GM18861 (cell line): ENCODE data around the gene NKD1.
"Not testable (repeated sequence)": the region's sequence is repeated elsewhere in the genome, so short reads cannot be mapped to it uniquely, and the experiment has no call there.

Experiments
- ATAC-seq: cut with Tn5 transposase; IDR thresholded peaks from one replicate; pipeline ENCODE4 v1.9.1; 2021; ENCODE audit not compliant: unreplicated experiment

Gene NKD1

DNA sequence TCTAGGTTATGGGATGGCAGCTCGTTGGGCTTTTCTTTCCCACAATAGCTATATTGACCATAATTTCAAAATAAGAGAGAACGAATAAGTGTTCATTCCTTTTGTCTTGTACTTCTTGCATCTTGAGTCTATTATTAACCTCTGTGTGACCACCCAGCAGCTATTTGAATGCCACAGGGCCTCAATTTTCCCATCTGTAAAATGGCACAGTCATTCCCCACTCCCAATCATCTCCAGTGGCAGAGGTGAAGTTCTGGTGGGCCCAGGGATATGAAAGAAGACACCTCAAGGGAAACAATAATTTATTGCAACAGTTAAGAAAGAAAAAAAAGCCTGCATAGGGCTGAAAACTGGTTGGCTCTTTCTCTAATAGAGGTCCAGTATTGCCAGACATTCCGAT, 28.6 kb upstream of the NKD1 start:
- ATAC-seq, result no peak

DNA sequence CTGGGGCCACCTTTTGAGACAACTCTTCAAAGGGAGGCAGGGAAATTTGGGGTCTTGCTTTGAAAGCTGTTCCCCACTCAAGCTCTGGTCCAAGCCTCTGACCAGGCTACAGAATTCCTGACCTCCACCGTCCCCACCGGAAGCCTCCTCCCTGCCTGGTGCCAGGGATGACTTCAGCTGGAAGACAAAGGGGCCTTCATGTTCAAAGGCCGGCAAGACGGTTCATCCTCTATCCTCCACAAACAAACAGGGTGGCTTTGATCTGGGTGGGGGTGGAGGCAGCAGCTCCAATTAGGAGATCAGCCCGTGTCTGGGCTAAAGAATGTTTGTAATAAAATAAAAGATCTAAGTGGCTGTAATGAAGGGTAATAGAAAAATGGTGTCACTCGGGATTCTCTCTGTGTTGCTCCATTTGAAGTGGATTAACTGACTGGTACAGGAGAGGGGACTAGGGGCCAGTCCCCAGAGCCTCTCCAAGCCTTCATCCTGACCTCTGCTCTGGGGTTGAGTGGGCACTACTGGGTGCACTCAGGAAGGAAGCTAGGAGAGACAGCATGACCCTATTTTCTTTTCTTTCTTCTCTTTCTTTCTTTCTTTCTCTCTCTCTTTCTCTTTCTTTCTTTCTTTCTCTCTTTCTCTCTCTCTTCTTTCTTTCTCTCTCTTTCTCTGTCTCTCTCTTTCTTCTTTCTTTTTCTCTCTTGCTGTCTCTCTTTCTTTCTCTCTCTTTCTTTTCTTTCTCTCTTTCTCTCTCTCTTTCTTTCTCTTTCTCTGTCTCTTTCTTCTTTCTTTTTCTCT, 27.5 kb upstream of the NKD1 start:
- no peak for ATAC-seq

DNA sequence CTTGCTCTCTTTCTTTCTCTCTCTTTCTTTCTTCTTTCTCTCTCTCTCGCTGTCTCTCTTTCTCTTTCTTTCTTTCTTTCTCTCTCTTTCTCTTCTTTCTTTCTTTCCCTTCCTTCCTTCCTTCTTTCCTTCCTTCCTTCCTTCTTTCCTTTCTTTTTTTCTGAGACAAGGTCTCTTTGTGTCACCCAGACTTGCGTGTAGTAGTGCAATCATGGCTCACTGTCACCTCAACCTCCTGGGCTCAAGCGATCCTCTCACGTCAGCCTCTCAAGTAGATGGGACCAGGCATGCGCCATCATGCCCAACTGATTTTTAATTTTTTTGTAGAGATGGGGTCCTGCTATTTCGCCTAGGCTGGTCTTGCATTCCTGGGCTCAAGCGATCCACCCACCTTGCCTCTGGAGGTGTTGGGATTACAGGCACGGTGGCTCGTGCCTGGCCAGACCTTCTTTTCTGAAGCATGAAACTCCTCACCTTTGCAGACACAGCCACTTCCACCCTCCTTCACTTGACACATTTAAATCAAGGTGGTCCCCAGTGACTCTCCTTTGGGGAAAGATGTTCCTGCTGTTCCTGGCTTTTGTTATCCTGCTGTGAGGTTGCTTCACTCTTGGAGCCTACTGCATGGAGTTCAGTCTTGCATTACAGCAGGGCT, 26.8 kb upstream of the NKD1 start:
- ATAC-seq, result no peak

DNA sequence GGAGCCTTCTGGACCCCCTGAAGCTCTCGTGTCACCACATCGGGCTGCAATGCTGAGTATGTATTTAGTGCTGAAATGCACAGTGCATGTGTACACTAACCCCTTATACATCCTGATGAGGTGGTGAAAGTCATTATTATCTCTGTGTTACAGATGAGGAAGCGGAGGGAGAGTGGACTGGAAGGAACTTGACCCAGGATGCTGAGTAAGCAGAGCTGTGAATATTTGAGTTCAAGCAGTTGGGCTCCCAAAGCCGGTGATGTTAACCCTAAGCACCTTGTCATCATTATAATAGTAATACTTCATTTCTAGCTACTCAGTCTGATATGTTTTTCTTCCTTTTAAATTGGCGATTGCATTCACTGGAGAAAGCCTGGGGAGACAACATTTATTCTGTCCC, 25.9 kb upstream of the NKD1 start:
- no peak for ATAC-seq

DNA sequence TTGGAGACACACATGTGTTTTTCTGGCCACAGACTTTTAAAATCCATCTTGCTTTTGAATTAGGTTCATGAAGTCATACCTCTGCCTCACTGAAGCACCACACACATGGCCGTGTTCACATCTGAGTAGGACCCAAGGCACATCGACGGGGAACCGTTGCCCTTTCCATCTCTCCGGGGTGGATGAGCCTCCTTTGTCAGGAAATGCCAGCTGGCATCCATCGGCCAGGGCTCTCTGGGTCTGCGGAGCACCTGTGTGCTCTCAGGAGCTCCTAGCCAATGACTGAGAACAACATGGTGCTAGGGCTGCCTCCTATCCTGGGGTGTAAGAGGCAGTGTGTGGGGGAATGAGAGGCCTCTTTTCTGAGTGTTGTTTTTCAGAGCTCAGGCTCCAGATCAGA, 24.5 kb upstream of the NKD1 start:
- ATAC-seq, result no peak

DNA sequence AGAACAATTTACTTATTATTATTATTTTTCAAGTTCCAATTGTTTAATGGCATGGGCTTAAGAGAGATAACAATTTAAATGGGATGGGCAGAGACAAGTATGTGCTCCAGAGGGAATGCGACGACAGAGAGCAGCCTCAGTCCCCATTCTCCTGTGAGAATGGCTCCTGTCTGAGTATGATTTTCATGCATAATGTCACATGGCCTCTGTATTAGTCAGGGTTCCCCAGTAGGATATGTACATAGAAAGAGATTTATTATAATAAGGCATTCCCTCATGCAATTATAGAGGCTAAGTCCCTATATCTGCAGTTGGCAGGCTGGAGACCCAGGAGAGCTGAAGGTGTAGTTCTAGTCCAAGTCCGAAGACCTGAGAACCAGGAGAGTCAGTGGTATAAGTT, 22.9 kb upstream of the NKD1 start:
- ATAC-seq, result no peak

DNA sequence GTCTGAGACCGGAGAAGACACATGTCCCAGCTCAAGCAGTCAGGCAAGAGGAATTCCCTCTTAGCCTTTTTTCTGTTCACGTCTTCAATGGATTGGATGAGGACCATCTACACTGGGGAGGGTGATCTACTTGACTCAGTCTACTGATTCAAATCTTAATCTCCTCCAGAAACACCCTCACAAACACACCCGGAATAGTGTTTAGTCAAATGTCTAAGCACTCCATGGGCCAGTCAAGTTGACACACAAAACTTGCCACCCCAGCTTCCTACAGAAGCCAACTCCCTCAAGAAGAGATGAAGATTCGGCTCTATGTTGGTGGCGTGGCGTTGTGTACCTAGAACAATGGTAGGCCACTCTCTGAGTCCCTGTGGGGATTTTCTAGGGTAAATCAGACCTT, 22.5 kb upstream of the NKD1 start:
- ATAC-seq, result no peak

DNA sequence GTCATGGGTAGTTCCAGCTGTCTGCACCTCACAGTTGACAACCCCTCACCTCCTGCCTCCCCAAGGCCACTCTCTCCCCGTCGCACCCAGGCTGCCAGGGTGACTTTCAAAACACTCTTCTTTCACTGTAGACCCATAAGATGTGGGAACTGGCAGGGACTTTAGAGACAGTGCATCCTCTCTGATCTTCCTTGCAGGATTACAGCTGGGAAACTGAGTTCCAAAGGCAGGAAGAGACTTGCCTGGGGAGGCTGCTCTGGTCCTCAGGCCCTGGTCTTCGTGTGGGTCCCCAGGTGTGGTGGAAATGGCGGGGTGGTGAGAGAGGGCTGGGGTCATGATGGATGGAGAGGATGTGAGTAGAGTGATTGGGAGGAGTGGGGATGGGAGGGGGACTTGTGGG, 21.9 kb upstream of the NKD1 start:
- ATAC-seq, result no peak

DNA sequence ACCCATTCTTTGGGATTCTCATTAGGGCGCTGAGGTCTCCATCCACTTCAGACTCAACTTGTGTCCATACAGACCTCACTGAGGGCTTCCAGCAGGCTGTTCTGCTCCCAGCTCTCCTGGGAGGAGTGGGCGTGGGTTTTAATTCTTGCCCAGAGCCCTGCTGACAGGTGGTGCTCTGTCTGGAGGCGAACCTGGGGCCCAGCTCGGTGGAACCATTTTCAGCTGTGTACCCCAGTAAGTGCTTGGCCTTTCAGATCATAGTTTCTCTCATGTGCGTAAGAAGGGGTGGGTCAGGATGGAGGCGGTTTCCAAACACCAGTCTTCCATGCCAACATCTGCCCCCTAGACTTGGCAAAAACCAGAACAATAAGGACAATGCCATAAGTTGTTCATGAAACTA, 21.4 kb upstream of the NKD1 start:
- ATAC-seq, result no peak

DNA sequence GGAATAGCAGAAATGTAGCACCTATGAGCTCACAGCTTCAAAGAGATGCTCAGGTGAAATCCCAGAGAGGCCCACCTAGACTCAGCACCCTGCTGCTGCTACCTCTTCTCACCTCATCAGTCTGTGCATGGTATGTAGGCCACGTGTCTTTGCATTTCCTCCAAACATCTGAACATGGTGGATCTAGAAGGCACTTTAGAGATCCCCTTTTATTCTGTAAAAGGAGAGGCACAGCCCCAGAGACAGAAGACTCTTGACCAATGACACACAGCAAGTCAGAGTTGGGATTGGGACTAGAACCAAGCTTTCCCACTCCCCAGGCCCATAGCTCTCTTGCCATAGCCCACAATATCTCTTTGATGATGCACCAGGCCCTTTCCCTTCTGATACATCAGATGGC, 19.4 kb upstream of the NKD1 start:
- no peak for ATAC-seq

DNA sequence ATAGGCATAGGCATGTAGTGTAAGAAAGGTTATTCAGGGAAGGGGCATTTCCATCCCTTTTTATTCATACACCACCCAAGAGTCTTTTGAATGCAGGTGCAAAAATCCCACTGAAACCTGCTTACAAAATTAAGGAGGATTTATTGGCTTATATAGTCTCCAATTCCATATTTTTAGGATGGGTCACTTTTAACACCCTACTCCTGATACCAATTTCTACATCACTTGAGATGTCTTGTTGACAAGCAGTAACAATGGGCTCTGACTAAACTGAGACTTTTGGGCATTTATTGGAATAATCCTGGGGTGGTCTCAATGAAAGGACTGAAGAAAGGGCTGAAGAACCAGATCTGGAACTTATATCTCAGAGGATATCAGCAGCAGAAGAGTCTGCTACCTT, 18.9 kb upstream of the NKD1 start:
- ATAC-seq, result no peak

DNA sequence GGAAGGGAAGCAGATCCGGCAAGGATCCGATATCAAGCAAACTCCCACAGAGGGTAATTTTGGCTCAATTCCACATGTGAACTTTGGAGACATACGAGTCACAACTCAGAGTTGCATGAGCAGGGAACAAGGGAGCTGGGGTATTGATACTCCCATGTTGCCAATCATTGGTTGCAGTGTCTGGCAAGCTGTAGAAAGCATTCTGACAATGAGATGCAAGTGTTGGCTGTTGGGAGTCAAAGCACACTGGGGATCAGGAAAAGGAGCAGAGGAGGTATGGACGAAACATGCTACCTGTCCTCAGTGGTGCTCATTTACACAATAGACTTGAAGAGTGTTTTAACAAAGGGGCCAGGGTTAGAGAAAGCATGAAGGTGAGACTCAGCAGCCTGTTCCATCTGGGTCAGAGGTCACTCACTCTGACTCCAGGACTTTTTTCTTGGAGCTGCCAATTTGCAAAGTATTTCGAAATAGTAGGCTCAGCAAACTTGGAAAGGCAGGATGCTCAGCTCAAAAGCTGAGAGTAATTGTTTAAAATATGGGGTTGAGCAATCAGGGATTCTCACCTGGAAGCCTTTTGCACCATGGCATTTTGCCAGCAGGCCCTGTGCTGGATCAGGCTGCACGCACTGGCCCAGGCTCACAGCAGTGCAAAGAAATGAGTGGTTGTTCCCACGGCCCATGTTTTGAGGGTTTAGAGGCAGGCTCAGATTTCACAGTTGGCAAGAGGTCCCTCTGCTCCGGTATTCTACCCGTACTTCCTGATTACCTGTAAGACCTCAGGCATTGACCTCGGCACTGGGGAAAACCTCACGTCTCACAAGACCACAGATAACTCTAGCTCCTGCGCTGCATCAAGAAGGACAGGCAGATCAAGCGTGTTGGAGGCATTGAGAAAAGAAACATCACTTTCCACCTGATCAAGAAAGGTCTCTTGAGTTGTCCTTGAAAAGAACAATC, 17.6 kb upstream of the NKD1 start:
- no peak for ATAC-seq

DNA sequence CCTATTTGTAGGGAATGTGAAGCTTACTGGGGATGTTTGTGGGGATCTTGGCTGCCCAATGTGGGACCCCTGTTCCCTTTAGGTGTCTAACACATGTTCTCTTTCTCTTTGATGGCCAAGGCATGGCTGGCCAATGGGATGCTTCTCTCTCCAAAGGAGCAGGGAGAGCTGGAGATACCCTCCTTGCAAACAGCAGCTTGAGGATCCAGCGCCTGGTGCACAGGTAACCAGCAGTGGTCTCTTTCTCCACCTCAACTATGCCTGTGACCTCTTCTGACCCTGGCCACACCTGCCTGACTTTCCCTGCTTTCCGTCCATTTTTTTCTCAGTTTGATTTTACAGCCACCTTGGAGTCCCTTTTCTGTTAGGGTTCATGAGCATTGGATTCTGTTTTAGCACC, 16.8 kb upstream of the NKD1 start:
- no peak for ATAC-seq

DNA sequence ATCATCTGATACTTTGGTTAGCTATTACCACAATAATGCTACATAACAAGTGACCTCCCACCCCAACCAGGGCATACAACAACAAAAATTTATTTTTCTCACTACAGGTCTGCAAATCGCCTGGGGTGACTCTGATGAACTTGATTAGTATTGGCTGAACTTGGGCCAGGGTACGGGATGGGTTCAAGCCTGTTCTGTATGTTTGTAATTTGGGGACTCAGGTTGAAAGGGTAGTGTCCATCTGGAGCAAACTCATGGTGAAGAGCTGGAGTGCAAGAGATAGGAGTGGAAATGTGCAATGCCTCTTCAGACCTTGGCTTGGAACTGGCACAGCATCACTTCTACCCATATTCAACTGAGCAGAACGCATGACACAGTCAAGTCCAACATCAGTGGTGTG, 16.3 kb upstream of the NKD1 start:
- no peak for ATAC-seq

DNA sequence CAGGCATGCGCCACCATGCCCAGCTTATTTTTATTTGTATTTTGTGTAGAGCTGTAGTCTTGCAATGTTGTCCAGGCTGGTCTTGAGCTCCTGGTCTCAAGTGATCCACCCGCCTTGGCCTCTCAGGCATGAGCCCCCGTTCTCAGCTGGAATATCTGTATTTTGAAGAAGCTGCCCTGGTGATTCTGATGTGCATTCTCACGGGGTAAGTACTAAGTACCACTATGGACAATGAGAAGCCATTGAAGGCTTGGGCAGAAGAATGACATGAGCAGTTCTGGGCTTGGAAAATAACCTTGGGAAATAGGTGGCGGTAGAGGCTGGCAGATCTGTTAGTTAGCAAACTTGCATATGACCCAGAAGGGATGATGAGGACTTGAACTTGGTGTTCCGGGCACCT, 15.6 kb upstream of the NKD1 start:
- ATAC-seq, result no peak

DNA sequence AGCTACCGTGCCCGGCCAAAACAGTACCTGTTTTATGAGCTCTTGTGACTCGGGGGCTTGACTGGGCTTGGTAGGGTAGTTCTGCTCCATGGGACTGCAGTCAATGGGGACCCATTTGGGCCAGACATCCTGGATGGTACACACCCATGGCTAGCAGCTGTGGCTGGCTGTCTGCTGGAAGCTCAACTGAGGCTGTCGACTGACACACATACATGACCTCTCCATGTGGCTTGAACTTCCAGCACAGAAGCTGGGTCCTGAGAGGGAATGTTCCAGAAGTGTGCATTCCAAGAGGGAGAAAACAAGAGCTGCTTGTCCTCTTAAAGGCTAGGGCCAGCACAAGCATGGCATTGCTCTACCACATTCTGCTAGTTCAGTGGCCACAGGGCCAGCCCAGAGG, 14.9 kb upstream of the NKD1 start:
- no peak for ATAC-seq

DNA sequence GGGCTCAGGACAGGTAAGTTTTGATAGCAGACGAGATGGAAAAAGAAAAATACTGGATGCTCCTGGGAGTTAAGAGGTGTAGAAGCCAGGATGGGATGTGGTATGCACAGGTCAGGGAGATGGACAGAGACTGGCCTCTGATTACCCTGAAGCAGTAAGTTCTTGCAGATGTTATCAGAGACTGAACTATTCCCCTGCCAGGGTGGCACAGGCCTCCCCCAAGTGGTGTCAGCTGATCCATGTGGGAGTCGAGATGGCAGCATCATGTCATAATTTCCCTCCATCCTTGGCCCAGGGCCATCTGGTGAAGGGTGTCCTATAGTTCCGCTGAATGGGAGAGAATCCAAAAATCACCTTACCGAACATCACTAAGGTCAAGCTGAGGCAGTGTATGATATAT, 14.1 kb upstream of the NKD1 start:
- no peak for ATAC-seq

DNA sequence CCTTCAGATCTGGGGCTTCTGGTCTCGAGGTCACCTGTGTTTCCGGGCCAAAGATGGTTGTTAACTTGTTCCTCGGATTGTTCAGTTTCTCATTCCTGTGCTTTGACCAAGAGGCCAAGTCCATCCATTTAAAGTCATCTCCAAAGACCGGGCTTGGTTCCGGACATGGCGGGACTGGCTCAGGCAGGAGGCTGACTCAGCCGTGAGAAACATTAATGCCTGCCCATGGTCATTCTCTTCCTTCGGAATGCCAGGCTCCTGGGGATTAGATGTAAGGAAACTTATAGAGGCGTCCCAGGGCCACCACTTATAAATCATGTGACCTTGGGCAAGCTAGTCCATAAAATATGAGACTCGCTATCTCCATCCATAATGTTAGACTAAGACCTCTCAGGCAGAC, 13.6 kb upstream of the NKD1 start:
- ATAC-seq, result no peak

DNA sequence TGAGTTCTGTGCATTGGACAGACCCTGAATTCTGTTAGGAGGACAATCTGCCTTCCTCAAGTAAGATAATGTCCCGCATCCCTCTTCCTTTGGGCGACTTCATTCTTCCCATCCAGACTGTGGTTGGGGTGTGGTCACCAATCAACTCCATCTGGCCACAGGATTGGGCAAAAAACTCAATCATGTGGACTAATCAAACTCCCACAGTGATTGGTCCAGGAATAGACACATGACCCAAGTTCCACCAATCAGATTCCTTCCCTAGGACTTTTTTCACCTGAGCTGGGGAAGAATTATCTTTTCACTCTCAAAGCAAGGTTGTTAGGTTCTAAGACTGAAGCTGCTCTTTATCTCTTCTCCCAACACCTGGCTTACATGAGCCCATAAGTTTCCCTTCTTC, 13.2 kb upstream of the NKD1 start:
- ATAC-seq, result no peak

DNA sequence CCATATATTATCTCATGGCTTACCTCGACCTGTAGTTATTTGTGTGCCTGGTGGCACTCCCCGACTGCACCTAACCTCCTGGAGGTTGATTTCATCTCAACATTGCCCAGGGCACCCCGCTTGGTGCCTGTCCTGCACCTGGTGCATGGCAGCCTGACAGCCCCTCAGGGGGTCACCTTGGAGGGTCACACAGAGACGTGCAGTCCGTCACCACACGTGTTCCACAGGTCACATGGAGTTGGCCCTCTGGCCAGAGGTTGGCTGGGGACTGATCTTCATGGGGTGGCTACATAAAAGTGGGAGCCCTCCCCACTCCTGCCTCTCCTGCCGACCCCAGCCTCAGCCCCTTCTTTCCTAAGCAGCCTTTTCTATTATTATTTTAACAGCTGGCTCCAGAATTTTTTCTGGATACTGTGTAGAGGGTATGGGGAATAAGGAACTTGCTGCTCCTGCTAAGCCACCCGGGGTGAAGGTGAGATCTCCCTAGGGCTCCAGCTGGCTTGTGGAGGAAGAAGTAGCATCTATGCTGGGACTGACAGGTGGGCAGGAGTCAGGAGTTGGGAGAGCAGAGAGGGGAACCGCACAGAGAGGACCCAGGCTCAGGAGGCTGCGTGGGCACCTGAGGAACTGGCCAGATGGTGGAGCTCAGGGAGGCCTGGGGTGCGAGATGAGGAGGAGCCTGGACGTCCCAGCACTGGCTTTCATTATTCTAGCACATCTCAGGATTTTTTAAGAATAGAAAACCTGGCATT, 12.5 kb upstream of the NKD1 start:
- ATAC-seq, result no peak

DNA sequence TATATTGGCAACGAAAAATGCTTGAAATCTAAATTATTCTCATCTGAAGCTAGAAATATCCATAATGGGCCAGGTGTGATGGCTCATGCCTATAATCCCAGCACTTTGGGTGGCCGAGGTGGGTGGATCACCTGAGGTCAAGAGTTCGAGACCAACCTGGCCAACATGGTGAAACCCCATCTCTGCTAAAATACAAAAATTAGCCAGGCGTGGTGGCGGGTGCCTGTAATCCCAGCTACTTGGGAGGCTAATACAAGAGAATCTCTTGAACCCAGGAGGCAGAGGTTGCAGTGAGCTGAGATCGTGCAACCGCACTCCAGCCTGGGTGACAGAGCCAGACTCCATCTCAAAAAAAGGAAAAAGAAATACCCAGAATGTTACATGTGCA, 11.9 kb upstream of the NKD1 start:
- ATAC-seq, result not testable (repeated sequence)
